A673 (cell line): ENCODE data around the gene MICU1.

Source experiments
- CTCF ChIP-seq: fragments of 300-800, 200-600 bp; sonication (generic); conservative IDR thresholded peaks from 2 replicates; pipeline ENCODE4 v1.5.1; 2017; ENCODE audit warnings: low read depth, mild to moderate bottlenecking, antibody characterized with exemption, low read length, moderate library complexity, mixed read lengths
- EZH2 ChIP-seq: fragments of 200-600 bp; sonication (generic); IDR thresholded peaks from 2 replicates; pipeline ENCODE4 v1.6.1; 2017; ENCODE audit warnings: borderline replicate concordance, low read depth, mild to moderate bottlenecking, mixed read lengths, antibody characterized with exemption, low read length; ENCODE audit not compliant: poor library complexity, severe bottlenecking

GRCh38 chr10:72344932-72345331 lies 280.9 kb downstream of the MICU1 start:
- TF ChIP-seq CTCF, result no peak
- no peak for TF ChIP-seq EZH2
